Prostate gland (tissue), 2 donors: ENCODE measurements around the gene LOX. TPM values are rescaled to one million over a fixed set of nuclear protein-coding genes. Genes with fewer than 3 reads are reported as not detected.

Source experiments
- DNase-seq: peaks from one replicate; pipeline ENCODE4 v3.0.0-alpha.2; 2019; ENCODE audit warnings: low spot score
- H3K27ac ChIP-seq, 2 donors: fragments of 200-600 bp; sonication (generic); 2 replicates each; pipeline ENCODE4 v1.5.1; 2017 to 2019
- H3K27me3 ChIP-seq: fragments of 200-600 bp; sonication (generic); replicated peaks from 2 replicates; pipeline ENCODE4 v1.5.1; 2019; ENCODE audit not compliant: insufficient read depth
- H3K36me3 ChIP-seq, 2 donors: fragments of 200-600 bp; sonication (generic); 1 replicate in 1 of 2; 2 replicates in 1 of 2; pipeline versions ENCODE4 v1.5.1 to v1.8.1; 2017 to 2019
- H3K4me1 ChIP-seq: fragments of 200-600 bp; sonication (generic); replicated peaks from 2 replicates; pipeline ENCODE4 v1.5.1; 2019
- H3K4me3 ChIP-seq, 2 donors: fragments of 200-600 bp; sonication (generic); 2 replicates each; pipeline ENCODE4 v1.5.1; 2017 to 2019
- H3K9me3 ChIP-seq: fragments of 200-600 bp; sonication (generic); 2 replicates; pipeline ENCODE4 v1.5.1; 2017
- CTCF ChIP-seq, 4 experiments: fragments of 200-600 bp in 2 of 4; fragments of 450-650 bp in 2 of 4; sonication (generic) in 2 of 4; IDR thresholded peaks; 1 replicate in 3 of 4; 2 replicates in 1 of 4; pipeline ENCODE4 v1.5.1; 2016 to 2019; ENCODE audit warnings: antibody characterized with exemption in 4 of 4, mild to moderate bottlenecking in 2 of 4, moderate library complexity in 2 of 4
- POLR2A ChIP-seq: fragments of 450-650 bp; IDR thresholded peaks from one replicate; pipeline ENCODE4 v1.6.1; 2016; ENCODE audit warnings: antibody characterized with exemption, mild to moderate bottlenecking
- POLR2AphosphoS5 ChIP-seq: sonication (generic); formaldehyde crosslinking; IDR thresholded peaks from one replicate; pipeline ENCODE4 v1.6.1; 2017; ENCODE audit warnings: antibody characterized with exemption
- WGBS: methylation state at CpG from one replicate; pipeline ENCODE4 v1.1.5; 2018; 5-methylcytosine and 5-hydroxymethylcytosine counted together
- intact Hi-C: fragments of 100-400 bp; cut with DNase I; formaldehyde crosslinking; loops from one replicate; pipeline ENCODE4 v1.14.2; 2022
- total RNA-seq, 2 donors: library from RNA; depleted of rRNA; stranded (reverse); fragments of >200 nt; gene quantifications; one replicate each; pipeline ENCODE4 v1.1.0, GENCODE V29; 2016

The LOX gene
- total RNA-seq, 2 donors from 2014 or later: 2.8 to 9.1 TPM

GRCh38 chr5:122029818-122030217, 48.2 kb downstream of the LOX start:
- 76% methylated on average over 1 of the region's 1 CpG for WGBS
- Histone ChIP-seq H3K27me3 (no peaks in the 10 kb centered on the region), H3K27ac (no peak overlapping the region), H3K9me3 (no peaks in the 10 kb centered on the region), H3K4me1 (no peaks in the 10 kb centered on the region), H3K4me3 (no peak overlapping the region), H3K36me3 (no peaks in the 10 kb centered on the region)
- no peak for TF ChIP-seq POLR2AphosphoS5
- no peak for TF ChIP-seq CTCF (IDR thresholded peaks at IDR 0.05)
- no peak for TF ChIP-seq POLR2A
- intact Hi-C loops: no loop called here
- no peak for DNase-seq

- Histone ChIP-seq H3K27ac (no peak overlapping the region), H3K9me3 (no peaks in the 10 kb centered on the region), H3K4me1 (no peaks in the 10 kb centered on the region), H3K36me3 (no peaks in the 10 kb centered on the region), H3K4me3 (no peak overlapping the region), H3K27me3 (no peaks in the 10 kb centered on the region)
- TF ChIP-seq POLR2A (no peak), POLR2AphosphoS5 (no peak), CTCF (IDR thresholded peaks at IDR 0.05) (no peak)
- DNase-seq: no peak
- WGBS: 99% methylated on average over 2 of the region's 2 CpGs
- intact Hi-C loops: no loop called here
Measured at GRCh38 chr5:122022966-122023365, 55.1 kb downstream of the LOX start.

- no peaks in the 10 kb centered on the region for H3K9me3 ChIP-seq
- 95% methylated on average over 7 of the region's 7 CpGs for WGBS
- no peaks in the 10 kb centered on the region for H3K27me3 ChIP-seq
- H3K27ac ChIP-seq: no peak overlapping the region
- no peaks in the 10 kb centered on the region for H3K36me3 ChIP-seq
- intact Hi-C loops: no loop called here
- no peak overlapping the region for H3K4me3 ChIP-seq
- no peaks in the 10 kb centered on the region for H3K4me1 ChIP-seq
- TF ChIP-seq POLR2A: no peak
- TF ChIP-seq CTCF (IDR thresholded peaks at IDR 0.05): no peak
- no peak for TF ChIP-seq POLR2AphosphoS5
- DNase-seq: no peak
Measured at GRCh38 chr5:122019919-122020590, 58.0 kb downstream of the LOX start.

- no peaks in the 10 kb centered on the region for H3K4me1 ChIP-seq
- H3K36me3 ChIP-seq: no peaks in the 10 kb centered on the region
- no peaks in the 10 kb centered on the region for H3K9me3 ChIP-seq
- intact Hi-C loops: no loop called here
- no peak overlapping the region for H3K27ac ChIP-seq
- WGBS: 63% methylated on average over 5 of the region's 5 CpGs
- DNase-seq: no peak
- H3K4me3 ChIP-seq: no peak overlapping the region
- H3K27me3 ChIP-seq: no peaks in the 10 kb centered on the region
- TF ChIP-seq CTCF (IDR thresholded peaks at IDR 0.05): no peak
- TF ChIP-seq POLR2A: no peak
- TF ChIP-seq POLR2AphosphoS5: no peak
Measured at GRCh38 chr5:122015471-122015870, 62.6 kb downstream of the LOX start.

GRCh38 chr5:122014236-122014935, 63.7 kb downstream of the LOX start:
- intact Hi-C loops: no loop called here
- Histone ChIP-seq H3K4me1 (no peaks in the 10 kb centered on the region), H3K27me3 (no peaks in the 10 kb centered on the region), H3K27ac (no peak overlapping the region), H3K9me3 (no peaks in the 10 kb centered on the region), H3K36me3 (no peaks in the 10 kb centered on the region), H3K4me3 (no peak overlapping the region)
- no peak for DNase-seq
- TF ChIP-seq POLR2AphosphoS5 (no peak), POLR2A (no peak), CTCF (IDR thresholded peaks at IDR 0.05) (no peak)
- WGBS: 70% methylated on average over 6 of the region's 6 CpGs
